Fibroblast of lung (primary cell): Measurements from ENCODE around the gene CYP2A6.
"Not testable (repeated sequence)": the region's sequence is repeated elsewhere in the genome, so short reads cannot be mapped to it uniquely, and the experiment has no call there.

Experiments used
- EZH2 ChIP-seq: IDR thresholded peaks from 2 replicates; pipeline ENCODE4 v1.5.1; 2012; ENCODE audit warnings: low read length, control low read depth, mild to moderate bottlenecking; ENCODE audit errors: missing control alignments
- TF ChIP-seq, protein P1 (sequence below), 2 donors: IDR thresholded peaks in 1 of 2; conservative IDR thresholded peaks in 1 of 2; 1 replicate in 1 of 2; 2 replicates in 1 of 2; pipeline ENCODE4 v1.5.1; 2011 to 2012; ENCODE audit warnings: low read length in 2 of 2, control low read depth in 1 of 2, inconsistent platforms in 1 of 2, low read depth in 1 of 2, mild to moderate bottlenecking in 1 of 2

DNA sequence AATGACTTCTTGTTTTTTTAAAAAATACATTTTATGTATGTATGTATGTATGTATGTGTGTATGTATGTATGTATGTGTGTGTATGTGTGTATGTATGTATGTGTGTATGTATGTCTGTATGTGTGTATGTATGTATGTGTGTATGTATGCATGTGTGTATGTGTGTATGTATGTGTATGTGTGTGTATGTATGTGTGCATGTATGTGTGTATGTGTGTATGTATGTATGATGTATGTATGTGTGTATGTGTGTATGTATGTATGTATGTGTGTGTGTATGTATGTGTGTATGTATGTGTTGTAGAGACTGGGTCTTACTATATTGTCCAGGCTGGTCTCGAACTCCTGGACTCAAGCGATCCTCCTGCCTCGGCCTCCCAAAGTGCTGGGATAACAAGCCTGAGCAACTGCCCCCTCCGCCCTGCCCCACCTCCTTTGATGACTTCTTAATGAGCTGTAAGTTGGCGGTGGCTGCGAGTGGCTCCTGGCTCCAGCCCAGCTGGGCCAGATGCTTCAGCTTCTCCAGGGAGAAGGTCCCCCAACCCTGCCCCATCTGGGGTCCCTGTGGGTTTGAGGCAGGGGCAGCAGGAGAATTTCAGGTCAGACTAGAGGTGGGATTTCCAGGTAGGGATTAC, 24.7 kb downstream of the CYP2A6 start:
- TF ChIP-seq, protein P1, sequence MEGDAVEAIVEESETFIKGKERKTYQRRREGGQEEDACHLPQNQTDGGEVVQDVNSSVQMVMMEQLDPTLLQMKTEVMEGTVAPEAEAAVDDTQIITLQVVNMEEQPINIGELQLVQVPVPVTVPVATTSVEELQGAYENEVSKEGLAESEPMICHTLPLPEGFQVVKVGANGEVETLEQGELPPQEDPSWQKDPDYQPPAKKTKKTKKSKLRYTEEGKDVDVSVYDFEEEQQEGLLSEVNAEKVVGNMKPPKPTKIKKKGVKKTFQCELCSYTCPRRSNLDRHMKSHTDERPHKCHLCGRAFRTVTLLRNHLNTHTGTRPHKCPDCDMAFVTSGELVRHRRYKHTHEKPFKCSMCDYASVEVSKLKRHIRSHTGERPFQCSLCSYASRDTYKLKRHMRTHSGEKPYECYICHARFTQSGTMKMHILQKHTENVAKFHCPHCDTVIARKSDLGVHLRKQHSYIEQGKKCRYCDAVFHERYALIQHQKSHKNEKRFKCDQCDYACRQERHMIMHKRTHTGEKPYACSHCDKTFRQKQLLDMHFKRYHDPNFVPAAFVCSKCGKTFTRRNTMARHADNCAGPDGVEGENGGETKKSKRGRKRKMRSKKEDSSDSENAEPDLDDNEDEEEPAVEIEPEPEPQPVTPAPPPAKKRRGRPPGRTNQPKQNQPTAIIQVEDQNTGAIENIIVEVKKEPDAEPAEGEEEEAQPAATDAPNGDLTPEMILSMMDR (conservative IDR thresholded peaks at IDR 0.05 in 1 of 2, IDR thresholded peaks at IDR 0.05 in 1 of 2; ENCODE audit: low read depth in 1 of 2, low read length in 2 of 2) = not testable (repeated sequence)
- not testable (repeated sequence) for TF ChIP-seq EZH2
